HAP-1 (cell line): ENCODE measurements around the gene LRRC45.

Experiments used
- DNase-seq, 2 experiments: peaks; one replicate each; pipeline ENCODE4 v3.0.0-alpha.2; 2016 to 2020; ENCODE audit warnings: low spot score in 2 of 2
- H3K27me3 ChIP-seq: fragments of 250-450 bp; sonication (Bioruptor Pico); 2 replicates; pipeline ENCODE4 v1.5.1; 2020; ENCODE audit warnings: low read depth, mild to moderate bottlenecking, moderate library complexity
- H3K36me3 ChIP-seq: fragments of 250-450 bp; sonication (Bioruptor Pico); replicated peaks from 2 replicates; pipeline ENCODE4 v1.5.1; 2020; ENCODE audit warnings: mild to moderate bottlenecking
- H3K4me1 ChIP-seq: fragments of 250-450 bp; sonication (Bioruptor Pico); 2 replicates; pipeline ENCODE4 v1.5.1; 2020; ENCODE audit warnings: mild to moderate bottlenecking
- H3K4me3 ChIP-seq: fragments of 250-450 bp; sonication (Bioruptor Pico); 2 replicates; pipeline ENCODE4 v1.5.1; 2020; ENCODE audit warnings: mild to moderate bottlenecking, moderate library complexity
- H3K9me3 ChIP-seq: fragments of 250-450 bp; sonication (Bioruptor Pico); 2 replicates; pipeline ENCODE4 v1.5.1; 2020; ENCODE audit warnings: mild to moderate bottlenecking, moderate library complexity
- in situ Hi-C: fragments of 300-500 bp; cut with MboI; formaldehyde crosslinking; loops from 3 replicates; pipeline ENCODE4 v1.14.3; 2020; ENCODE audit warnings: low sequenced_read_pairs, inconsistent platforms, mixed read lengths

LRRC45 gene

GRCh38 chr17:82008941-82009405 lies 14.1 kb upstream of the LRRC45 start:
- H3K36me3 ChIP-seq: no peaks in the 10 kb centered on the region
- H3K9me3 ChIP-seq: no peaks in the 10 kb centered on the region
- DNase-seq: no peak
- H3K27me3 ChIP-seq: no peaks in the 10 kb centered on the region
- H3K4me1 ChIP-seq: no peaks in the 10 kb centered on the region
- in situ Hi-C loops: no loop called here
- H3K4me3 ChIP-seq: no peak overlapping the region

GRCh38 chr17:82009413-82009812 lies 13.7 kb upstream of the LRRC45 start:
- no peaks in the 10 kb centered on the region for H3K9me3 ChIP-seq
- H3K27me3 ChIP-seq: no peaks in the 10 kb centered on the region
- in situ Hi-C loops: no loop called here
- DNase-seq: no peak
- H3K4me1 ChIP-seq: no peaks in the 10 kb centered on the region
- no peaks in the 10 kb centered on the region for H3K36me3 ChIP-seq
- no peak overlapping the region for H3K4me3 ChIP-seq

GRCh38 chr17:82010575-82011525 lies 12.3 kb upstream of the LRRC45 start:
- no peaks in the 10 kb centered on the region for H3K4me1 ChIP-seq
- H3K36me3 ChIP-seq: no peaks in the 10 kb centered on the region
- no peak for DNase-seq
- H3K9me3 ChIP-seq: no peaks in the 10 kb centered on the region
- H3K4me3 ChIP-seq: no peak overlapping the region
- in situ Hi-C loops: no loop called here
- H3K27me3 ChIP-seq: no peaks in the 10 kb centered on the region

GRCh38 chr17:82011617-82012187 lies 11.4 kb upstream of the LRRC45 start:
- no peaks in the 10 kb centered on the region for H3K27me3 ChIP-seq
- no peaks in the 10 kb centered on the region for H3K9me3 ChIP-seq
- H3K4me3 ChIP-seq: no peak overlapping the region
- DNase-seq: no peak
- in situ Hi-C loops: no loop called here
- H3K36me3 ChIP-seq: no peaks in the 10 kb centered on the region
- no peaks in the 10 kb centered on the region for H3K4me1 ChIP-seq

- no peaks in the 10 kb centered on the region for H3K4me1 ChIP-seq
- in situ Hi-C loops: no loop called here
- DNase-seq: no peak
Observed at GRCh38 chr17:82012261-82012639, 10.9 kb upstream of the LRRC45 start.

GRCh38 chr17:82012640-82013295 lies 10.3 kb upstream of the LRRC45 start:
- Histone ChIP-seq H3K27me3 (no peaks in the 10 kb centered on the region), H3K4me3 (no peak overlapping the region), H3K4me1 (no peaks in the 10 kb centered on the region), H3K9me3 (no peaks in the 10 kb centered on the region), H3K36me3 (no peaks in the 10 kb centered on the region; the same call in 1 of the 2 replicates)
- in situ Hi-C loops: no loop called here
- DNase-seq: no peak

More at GRCh38 chr17:82012261-82012639, 10.9 kb upstream of the LRRC45 start:
- Histone ChIP-seq H3K9me3 (no peaks in the 10 kb centered on the region), H3K4me3 (no peak overlapping the region), H3K27me3 (no peaks in the 10 kb centered on the region), H3K36me3 (no peaks in the 10 kb centered on the region)

- Histone ChIP-seq H3K27me3 (no peaks in the 10 kb centered on the region), H3K9me3 (no peaks in the 10 kb centered on the region), H3K36me3 (peaks cover 2% of the 10 kb centered on the region), H3K4me1 (no peaks in the 10 kb centered on the region), H3K4me3 (no peak overlapping the region)
- DNase-seq: no peak
- in situ Hi-C loops: no loop called here
Observed at GRCh38 chr17:82013341-82013740, 9.8 kb upstream of the LRRC45 start.

- in situ Hi-C loops: no loop called here
- no peaks in the 10 kb centered on the region for H3K4me1 ChIP-seq
- H3K36me3 ChIP-seq: peaks cover 7% of the 10 kb centered on the region
- DNase-seq: no peak
- H3K27me3 ChIP-seq: no peaks in the 10 kb centered on the region
- no peak overlapping the region for H3K4me3 ChIP-seq
- no peaks in the 10 kb centered on the region for H3K9me3 ChIP-seq
Observed at GRCh38 chr17:82013772-82014321, 9.3 kb upstream of the LRRC45 start.

- H3K9me3 ChIP-seq: no peaks in the 10 kb centered on the region
- in situ Hi-C loops: no loop called here
- no peak overlapping the region for H3K4me3 ChIP-seq
- H3K36me3 ChIP-seq: peaks cover 8% of the 10 kb centered on the region
- no peaks in the 10 kb centered on the region for H3K4me1 ChIP-seq
- no peak for DNase-seq
- H3K27me3 ChIP-seq: no peaks in the 10 kb centered on the region
Observed at GRCh38 chr17:82014432-82014831, 8.7 kb upstream of the LRRC45 start.

GRCh38 chr17:82014971-82015310 lies 8.2 kb upstream of the LRRC45 start:
- Histone ChIP-seq H3K4me3 (no peak overlapping the region), H3K9me3 (no peaks in the 10 kb centered on the region), H3K4me1 (no peaks in the 10 kb centered on the region), H3K36me3 (peaks cover 8% of the 10 kb centered on the region), H3K27me3 (no peaks in the 10 kb centered on the region)
- in situ Hi-C loops: no loop called here
- no peak for DNase-seq

GRCh38 chr17:82015311-82015971 lies 7.7 kb upstream of the LRRC45 start:
- Histone ChIP-seq H3K27me3 (no peaks in the 10 kb centered on the region), H3K36me3 (peaks cover 8% of the 10 kb centered on the region), H3K4me3 (no peak overlapping the region), H3K4me1 (no peaks in the 10 kb centered on the region), H3K9me3 (no peaks in the 10 kb centered on the region)
- no peak for DNase-seq
- in situ Hi-C loops: no loop called here

- Histone ChIP-seq H3K4me3 (no peak overlapping the region), H3K36me3 (peaks cover 8% of the 10 kb centered on the region), H3K9me3 (no peaks in the 10 kb centered on the region), H3K4me1 (peaks cover 4% of the 10 kb centered on the region), H3K27me3 (no peaks in the 10 kb centered on the region)
- no peak for DNase-seq
- in situ Hi-C loops: no loop called here
Observed at GRCh38 chr17:82016061-82016874, 6.8 kb upstream of the LRRC45 start.
